HG02610 (cell line): ENCODE results near the gene PHLDB3.
"Not testable (repeated sequence)": the region's sequence is repeated elsewhere in the genome, so short reads cannot be mapped to it uniquely, and the experiment has no call there.

Experiments used
- ATAC-seq: cut with Tn5 transposase; IDR thresholded peaks from one replicate; pipeline ENCODE4 v1.9.1; 2021; ENCODE audit warnings: mild to moderate bottlenecking, moderate library complexity; ENCODE audit not compliant: unreplicated experiment

Gene PHLDB3

DNA sequence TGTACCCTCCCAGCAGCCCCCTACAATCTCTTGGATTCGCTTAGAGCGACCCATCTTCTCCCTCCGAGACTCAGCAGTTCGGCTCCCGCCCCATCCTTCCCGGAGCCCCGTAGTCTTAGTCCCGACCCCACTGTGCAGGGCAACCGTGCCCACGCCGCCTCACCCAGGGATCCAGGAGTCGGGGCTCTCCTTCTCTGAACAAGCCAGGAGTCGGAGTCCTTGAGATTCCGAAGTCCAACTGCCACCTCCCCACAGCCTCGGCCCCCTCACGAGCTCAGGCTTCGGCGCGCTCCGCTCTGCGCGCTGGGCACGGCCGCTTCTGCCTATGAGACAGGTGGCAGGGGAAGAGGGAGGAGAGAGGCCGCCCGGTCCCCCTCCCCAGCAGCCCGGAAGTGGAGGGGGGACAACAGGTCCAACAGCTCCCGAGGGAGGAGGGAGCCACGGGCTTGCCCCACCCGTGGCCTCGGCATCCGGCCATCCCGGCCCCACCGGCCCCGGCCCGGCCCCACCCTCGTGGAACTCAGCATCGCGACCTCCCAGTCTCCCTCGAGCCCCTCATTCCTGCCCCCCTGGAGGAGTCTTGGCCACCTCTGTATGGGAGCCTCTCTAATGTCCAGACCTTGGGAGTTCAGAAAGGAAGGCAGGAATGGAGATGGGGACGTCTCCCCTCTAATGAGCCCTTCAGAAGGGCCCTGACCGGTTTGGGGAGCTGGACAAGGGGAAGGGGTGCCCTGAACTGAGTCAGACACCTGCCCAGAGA, at the start of gene PHLDB3:
TSS of gene PHLDB3 (minus strand) at position 321 of the 760 bp plus-strand sequence. CDS start 628 bp downstream, outside the sequence.
- ATAC-seq, result peak; percentile 15

DNA sequence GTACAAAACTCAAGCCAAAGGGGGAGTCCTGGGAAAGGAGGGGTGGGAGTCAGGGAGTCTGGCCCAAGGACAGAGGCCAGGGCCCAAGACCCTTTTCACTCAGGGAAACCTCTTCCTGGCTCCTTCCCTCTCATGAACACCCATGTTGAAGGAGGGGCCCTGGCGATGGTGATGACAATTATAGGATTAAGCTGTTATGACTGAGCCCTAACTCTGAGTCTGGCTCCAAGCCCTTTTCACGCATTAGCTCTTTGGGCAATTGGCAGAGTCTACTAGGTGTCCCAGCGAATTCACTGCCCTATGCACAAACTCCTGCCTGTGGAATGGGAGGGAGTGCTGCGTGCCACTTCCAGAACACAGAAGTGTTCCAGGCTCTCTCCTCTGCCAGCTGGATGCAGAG, 49.1 kb upstream of the PHLDB3 start:
- ATAC-seq, result no peak

DNA sequence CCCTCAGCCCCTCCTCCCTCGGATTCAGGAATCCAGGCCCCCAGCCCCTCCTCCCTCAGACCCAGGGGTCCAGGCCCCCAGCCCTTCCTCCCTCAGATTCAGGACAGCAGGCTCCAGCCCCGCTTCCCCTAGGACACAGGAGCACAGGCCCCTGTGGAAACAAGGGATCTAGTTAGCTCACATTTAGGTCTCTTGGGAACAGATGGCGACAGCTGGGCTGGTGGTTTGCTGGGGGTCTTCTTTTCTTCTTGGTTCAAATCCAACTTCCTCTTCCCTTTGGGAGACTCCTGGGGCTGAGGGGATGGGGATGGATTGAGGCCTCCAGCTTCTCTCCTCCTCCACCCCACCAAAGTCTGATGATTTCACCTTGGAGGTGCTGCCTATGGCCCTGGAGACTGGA, 48.1 kb upstream of the PHLDB3 start:
- ATAC-seq, result no peak

DNA sequence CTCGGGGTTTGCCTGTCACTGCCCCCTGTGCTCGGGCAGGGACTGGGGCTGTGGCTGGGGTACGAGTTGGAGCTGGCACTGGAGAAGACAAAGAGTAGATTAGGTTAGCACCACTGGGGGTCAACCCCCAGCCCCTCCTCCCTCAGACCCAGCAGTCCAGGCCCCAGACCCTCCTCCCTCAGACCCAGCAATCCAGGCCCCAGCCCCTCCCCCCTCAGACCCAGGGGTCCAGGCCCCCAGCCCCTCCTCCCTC, 47.6 kb upstream of the PHLDB3 start:
- ATAC-seq, result no peak

DNA sequence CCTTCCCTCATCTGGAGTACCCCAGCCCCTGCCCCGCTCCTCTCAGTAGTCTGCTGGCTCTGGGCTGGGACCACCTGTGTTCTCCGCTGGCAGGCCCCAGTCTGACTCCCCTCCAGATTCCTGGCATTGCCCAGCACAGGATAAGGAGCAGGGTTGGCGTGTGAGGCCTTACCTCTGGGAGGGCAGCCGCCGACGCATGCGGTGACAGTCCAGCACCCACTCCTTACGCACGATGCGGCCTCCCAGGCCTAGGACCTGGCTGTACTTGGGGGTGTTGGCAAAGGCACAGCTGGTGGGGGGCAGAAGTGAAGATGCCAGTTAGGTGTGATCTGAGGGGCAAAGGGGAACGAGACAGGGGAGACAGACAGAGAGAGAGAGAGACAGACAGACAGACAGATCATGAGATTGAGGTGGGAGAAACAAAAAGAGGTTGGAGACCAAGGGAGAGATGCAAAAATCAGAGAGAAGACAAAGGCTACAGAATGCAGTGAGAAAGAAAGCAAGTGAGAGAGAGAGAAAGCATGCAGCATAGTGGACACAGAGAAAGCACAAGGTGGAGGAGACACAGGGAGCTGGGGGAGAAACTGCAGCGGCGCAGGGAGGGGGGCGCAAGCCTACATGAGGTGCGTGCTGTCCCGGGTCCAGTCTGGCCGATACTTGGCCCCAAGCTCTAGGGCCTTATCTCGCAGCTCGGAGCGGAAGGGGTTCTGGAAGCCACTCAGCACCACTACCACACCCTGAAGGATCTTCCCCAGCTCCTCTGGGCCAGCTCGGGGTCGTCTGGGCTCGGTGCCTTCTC, 47.1 kb upstream of the PHLDB3 start:
- ATAC-seq, result no peak

DNA sequence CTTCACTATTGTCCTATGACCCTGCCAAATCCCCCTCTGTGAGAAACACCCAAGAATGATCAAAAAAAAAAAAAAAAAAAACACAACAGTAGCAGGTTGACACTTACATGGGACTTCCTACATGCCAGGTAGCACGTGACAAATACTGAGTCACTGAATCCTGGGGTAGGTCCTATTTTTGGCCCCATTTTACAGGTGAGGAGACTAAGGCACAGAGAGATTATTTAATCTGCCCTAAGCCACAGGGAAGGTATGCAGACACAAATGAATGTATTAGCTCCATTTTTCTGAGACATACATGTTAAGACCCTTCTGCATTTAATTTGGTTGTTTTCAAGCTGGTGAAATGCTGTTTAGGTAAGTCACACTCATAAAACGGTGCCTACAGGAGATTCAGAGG, 44.2 kb upstream of the PHLDB3 start:
- no peak for ATAC-seq

DNA sequence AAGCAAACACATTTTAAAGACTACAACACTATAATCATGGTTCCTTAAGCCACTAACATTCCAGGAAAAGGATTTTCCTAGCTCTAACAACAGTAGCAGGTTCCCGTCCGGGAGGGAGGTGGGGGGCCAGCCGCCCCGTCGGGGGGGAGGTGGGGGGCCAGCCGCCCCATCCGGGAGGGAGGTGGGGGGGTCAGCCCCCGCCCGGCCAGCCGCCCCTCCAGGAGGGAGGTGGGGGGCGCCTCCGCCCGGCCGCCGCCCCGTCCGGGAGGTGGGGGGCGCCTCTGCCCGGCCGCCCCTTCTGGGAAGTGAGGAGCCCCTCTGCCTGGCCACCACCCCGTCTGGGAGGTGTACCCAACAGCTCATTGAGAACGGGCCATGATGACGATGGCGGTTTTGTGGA, 43.4 kb upstream of the PHLDB3 start:
- ATAC-seq, result not testable (repeated sequence)

DNA sequence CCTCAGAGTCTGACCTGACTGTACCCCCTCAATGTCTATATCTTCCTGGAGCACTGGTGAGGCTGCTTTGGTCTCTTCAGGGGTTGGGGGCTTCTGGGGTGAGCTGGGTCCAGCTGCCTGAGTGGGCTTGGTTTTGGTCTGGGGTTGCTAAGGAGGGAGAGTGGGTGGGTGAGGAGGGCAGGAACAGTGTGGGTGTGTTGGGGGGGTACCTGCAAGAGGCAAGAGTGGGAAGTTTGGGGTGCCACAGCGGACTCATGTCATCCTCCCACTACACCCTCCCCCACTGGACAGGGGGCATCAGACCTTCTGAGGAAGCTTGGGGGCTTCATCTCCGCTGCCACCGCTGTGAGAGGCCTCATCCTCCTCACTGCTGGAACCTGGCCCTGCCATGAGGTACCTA, 42.0 kb upstream of the PHLDB3 start:
- no peak for ATAC-seq

DNA sequence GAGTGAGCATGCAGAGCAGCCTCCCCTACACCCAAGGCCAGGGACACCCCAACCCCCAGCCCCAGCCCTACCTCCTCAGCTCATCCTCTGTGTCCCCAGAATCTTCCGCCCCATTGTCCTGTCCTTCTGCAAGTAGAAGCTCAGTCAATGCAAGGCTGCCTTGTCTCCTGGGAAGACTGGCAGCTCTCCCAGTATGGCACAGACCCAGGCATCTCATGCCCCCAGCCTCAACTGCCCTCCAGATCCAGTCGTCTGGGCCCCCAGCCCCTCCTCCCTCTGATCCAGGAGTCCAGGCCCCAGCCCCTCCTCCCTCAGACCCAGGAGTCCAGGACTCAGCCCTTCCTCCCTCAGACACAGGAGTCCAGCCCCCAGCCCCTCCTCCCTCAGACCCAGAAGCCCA, 41.4 kb upstream of the PHLDB3 start:
- ATAC-seq, result no peak

DNA sequence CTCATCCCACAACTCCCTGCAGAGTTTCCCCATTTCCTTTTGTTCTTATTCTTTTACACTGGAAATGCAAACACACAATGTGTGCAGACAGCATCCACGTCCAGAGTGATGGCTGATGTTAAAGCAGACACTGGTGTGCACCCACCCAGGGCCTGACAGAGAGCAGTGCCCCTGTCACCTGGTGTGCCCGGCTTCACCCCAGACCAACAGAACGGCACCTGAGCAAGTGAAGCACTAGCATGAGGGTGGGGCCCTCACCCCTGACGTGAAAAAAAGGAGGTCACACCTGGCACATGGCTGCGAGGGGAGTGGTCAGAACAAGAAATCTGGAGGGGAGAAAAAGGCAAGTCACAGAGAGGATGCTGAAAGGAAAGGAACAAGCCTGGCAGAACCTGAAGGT, 40.7 kb upstream of the PHLDB3 start:
- ATAC-seq, result no peak

DNA sequence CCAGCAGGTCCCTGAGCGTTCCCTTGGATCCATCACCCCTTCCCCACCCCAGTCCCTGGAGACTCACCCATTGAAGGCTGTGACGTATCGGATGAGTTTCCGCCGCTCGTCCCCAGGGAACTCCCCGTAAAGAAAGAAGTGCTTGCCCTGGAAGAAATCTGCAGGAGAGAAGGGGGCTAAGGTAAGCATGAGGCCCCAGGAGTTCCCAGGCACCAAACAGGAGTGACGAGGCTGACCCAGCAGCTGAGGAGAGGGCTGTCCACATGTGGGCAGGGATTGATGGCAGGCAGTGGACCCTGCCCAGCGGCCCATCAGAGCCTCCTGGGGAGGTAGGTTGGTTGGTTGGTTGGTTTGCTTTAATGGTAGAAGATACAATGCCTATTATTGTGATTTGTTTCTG, 39.5 kb upstream of the PHLDB3 start:
- ATAC-seq, result no peak

DNA sequence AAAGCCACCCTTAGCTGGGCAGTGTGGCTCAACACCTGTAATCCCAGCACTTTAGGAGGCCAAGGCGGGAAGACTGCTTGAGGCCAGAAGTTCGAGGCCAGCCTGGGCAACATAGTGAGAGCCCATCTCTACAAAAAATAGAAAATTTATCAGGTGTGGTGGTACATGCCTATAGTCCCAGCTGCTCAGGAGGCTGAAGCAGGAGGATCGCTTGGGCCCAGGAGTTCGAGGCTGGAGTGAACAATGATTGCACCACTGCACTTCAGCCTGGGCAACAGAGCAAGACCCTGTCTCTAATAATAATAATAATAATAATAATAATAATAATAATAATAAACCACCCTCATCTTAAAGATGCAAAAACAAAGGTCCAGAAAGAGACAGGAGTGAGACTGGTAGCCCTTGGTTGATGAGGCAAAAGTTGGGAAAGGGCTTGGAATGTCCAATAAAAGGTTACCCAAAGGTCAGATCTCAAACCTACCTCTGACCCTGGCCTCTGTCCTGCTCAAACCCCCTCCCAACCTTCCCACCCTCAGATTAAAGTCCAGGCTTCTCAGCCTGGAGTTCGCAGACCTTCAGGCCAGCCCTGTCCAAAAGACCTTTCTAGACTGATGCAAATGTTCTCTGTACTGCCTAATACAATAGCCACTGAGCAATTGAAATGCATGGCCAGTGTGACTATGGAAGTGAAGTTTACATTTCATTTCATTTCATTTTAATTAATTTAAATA, 37.5 kb upstream of the PHLDB3 start:
- no peak for ATAC-seq

DNA sequence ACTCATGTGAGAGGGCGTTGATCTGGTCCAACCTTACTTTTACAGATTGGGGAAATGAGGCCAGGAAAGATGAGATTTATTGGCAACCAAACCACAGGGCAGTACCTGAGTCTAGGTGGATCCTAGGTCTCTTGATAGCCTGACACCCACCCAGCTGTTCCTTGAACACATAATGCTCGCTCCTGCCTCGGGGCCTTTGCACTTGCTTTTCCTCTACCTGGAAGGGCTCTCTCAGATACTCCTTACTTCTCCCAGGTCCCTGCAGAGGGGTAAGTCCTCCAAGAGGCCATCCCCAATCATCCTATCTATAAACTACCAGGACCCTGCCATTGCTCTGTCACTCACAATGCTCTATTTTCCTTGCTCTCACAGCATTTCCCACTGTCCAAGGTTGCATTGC, 35.8 kb upstream of the PHLDB3 start:
- ATAC-seq, result no peak

DNA sequence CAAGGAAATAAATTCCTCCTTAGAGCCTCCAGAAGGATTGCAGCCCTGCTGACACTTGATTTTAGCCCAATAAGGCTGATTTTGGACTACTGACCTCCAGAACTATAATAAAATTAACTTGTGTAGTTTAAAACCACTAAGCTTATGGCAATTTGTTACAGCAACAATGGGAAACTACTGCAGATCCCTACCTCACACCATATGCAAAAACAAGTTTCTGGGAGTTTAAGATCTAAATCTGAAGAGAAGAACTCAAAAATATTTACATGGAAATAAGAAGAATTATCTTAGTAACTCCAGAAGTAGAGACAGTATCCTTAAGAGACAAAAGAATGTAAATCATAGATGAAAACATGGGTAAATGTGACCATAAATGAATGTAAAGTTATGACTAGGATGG, 34.4 kb upstream of the PHLDB3 start:
- ATAC-seq, result no peak

DNA sequence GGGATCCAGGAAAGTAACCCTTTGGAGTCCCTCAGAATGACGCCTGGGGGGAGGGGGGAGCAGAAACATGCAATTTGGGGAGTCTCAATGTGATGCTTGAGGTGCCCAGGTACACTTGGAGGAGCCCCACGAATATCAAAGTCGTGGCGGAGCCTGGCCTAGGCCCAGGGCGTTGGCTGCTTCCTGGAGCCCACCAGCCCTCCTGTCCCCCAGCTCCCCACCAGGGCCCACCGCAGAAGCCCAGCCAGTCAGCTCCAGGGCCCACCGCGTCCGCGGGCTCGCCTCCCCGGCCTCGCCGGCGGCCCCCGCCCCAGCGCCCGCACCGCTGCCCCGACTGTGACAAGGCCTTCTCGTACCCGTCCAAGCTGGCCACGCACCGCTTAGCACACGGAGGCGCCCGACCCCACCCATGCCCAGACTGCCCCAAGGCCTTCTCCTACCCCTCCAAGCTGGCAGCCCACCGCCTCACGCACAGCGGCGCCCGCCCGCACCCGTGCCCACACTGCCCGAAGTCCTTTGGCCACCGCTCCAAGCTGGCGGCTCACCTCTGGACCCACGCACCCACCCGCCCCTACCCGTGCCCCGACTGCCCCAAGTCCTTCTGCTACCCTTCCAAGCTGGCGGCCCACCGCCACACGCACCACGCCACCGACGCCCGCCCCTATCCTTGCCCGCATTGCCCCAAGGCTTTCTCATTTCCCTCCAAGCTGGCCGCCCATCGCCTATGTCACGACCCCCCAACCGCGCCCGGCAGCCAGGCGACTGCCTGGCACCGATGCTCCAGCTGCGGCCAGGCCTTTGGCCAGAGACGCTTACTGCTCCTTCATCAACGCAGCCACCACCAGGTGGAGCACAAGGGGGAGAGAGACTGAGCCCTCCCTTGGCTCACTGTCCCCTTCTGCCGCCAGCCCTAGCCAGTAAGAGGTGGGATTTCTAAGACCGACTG, 30.5 kb upstream of the PHLDB3 start:
- no peak for ATAC-seq

DNA sequence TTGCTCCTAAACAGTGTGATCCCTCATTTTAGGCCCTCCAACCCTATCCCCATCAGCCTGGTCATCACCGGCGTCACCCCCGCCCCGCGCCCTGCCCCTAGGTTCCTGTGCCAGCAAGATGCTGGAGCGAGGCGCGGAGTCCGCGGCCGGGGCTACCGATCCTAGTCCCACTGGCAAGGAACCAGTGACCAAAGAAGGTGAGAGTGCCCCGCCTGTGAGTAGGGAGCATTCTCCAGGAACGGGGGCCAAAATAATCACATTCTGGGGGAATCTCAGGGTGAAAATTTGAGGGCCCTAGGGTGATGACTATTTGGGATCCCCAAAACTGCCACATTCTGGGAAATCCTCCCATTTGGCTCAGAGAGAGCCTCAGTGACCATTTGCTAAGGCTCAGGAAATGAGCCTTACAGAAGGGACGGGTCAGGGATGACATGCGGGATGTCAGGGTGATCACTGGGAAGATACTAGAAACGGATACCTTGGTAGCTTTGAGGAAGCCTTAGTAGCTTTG, 29.8 kb upstream of the PHLDB3 start:
- no peak for ATAC-seq

DNA sequence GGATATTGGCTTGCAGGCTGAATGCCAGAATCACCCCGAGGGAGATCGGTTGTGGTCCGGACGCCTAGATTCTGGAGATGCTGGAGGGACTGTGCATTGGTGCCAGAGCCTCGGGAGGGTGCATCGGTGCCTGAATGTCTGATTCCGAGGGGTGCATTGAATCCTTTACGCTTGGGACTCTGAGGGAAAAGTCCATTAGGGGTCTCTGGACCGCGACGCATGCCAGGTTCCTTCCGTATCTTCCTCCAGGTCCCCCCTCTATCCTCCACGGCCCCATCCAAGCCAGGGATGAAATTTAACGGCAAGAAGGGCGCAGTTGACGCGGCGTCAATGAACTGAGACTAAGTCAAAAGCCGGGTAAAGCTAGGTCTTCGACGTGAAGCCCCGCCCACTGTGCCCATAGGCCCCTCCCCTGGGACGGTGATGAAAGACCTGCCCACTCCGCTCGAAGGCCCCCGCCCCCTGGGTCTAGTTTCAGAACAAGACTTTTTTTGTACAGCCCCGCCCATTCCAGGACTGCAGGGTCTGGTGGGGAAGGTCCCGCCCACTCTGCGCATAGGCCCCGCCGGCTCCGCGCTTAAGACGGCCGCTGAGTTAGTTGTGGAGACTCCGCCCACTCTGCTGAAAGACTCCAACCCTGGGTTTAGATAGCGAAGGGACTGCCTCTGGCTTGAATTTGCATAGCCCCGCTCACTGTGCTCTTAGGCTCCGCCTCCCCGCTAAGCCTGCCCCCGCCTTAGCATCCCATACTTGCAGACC, 29.2 kb upstream of the PHLDB3 start:
- ATAC-seq, result peak; percentile 58

DNA sequence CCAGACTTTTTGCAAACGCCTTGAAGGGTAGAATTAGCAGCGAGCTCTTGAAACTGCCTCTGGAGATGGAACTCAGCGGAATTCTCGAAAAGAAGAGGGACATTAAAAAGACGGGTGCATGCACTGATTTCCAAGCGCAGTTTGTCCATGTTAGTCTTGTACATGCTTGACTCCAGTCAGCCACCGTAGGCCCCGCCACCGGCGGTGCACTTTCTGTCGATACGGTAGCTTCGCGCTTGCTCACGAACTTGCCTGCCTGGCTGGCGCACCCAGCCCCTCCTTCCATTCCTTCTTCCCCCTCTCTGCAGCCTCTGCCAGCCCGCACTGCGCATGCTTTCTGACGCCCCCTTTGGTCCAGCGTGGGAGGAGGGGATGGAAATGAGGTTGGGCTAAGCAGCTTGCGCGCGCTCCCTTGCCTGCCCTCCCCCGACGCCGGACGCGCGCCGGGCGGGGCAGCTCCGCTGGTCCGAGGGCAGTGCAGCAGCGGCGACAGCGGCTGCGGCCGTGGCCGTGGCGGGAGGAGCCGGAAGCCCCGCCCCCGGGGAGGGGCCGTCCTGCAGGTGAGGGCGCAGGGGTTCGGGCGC, 28.5 kb upstream of the PHLDB3 start, which contains the start of gene ZNF575:
TSS of gene ZNF575 (plus strand) at position 227 of the 584 bp plus-strand sequence. CDS start 1,235 bp downstream, outside the sequence.
- peak; percentile 50 for ATAC-seq

DNA sequence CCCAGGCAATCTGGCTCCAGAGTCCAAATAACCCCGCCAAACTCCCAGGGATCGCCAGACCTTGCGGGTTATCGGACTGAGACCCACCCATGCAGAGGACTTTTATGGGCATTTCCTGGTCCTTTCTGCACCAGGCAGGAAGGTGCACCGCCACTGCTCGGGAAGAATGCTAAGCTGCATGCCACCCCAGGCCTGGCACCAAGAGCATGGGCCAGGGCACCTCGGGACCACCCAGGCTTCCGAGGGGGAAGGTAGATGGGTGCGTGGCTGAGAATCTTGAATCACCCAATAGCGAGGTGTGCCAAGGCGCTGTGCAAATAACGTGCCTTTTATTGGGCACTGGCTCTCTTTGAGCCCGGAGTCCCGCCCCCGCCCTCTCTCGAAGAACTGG, 28.0 kb upstream of the PHLDB3 start:
- no peak for ATAC-seq
